GM12878 (cell line): Measurements from ENCODE around the gene BTBD9. TPM values are rescaled to one million over a fixed set of nuclear protein-coding genes. Genes with fewer than 3 reads are reported as not detected.
A peak's percentile ranks its signal among the peaks of the same experiment; 100 is the strongest.

Source experiments
- ATAC-seq: fragments of 200-7000 bp; cut with Tn5 transposase; 3 replicates; pipeline ENCODE4 v1.9.1; 2020; ENCODE audit warnings: mild to moderate bottlenecking, moderate library complexity
- BruUV-seq: library from RNA; stranded (reverse); fragments of 400-500 nt; replicated peaks from 2 replicates; lab custom pipeline; 2021; lab: Mats Ljungman, UMichigan
- CTCF ChIA-PET: fragments of 300-600 bp; sonication (Branson Sonifier 250); formaldehyde crosslinking; extraction: SDS; loops from one replicate; lab custom pipeline; 2021; ENCODE audit warnings: inconsistent platforms; lab: Yijun Ruan, JAX
- POLR2A ChIA-PET: fragments of 350-600 bp; formaldehyde crosslinking; extraction: SDS; loops from one replicate; lab custom pipeline; 2021; ENCODE audit warnings: inconsistent platforms; lab: Charles Lee
- RAD21 ChIA-PET: fragments of 300-600 bp; sonication (Branson Sonifier 250); formaldehyde crosslinking; loops from one replicate; lab custom pipeline; 2023; ENCODE audit warnings: antibody characterized with exemption; ENCODE audit not compliant: unreplicated experiment; lab: Charles Lee
- SMC1A ChIA-PET: fragments of 300-600 bp; sonication (Branson Sonifier 250); formaldehyde crosslinking; loops from one replicate; lab custom pipeline; 2023; ENCODE audit not compliant: unreplicated experiment, uncharacterized antibody; lab: Charles Lee
- DNase-seq: peaks from one replicate; pipeline ENCODE4 v3.0.0-alpha.2; 2011; ENCODE audit warnings: low read depth, low spot score
- FAIRE-seq: peaks from 3 replicates; lab custom pipeline; 2011; peaks lifted over from hg19 to GRCh38; lab: Jason Lieb, UNC
- H2AFZ ChIP-seq: 2 replicates; pipeline ENCODE4 v1.6.0; 2011; ENCODE audit warnings: low read depth, low read length, control low read depth; ENCODE audit not compliant: control insufficient read depth
- H3K27ac ChIP-seq: 2 replicates; pipeline ENCODE4 v1.5.1; 2011; ENCODE audit warnings: control low read depth; ENCODE audit not compliant: control insufficient read depth, insufficient read depth
- H3K27me3 ChIP-seq, 2 experiments: replicated peaks in 1 of 2; 2 replicates each; pipeline versions ENCODE4 v1.6.0 to v1.6.1; 2011; ENCODE audit warnings: low read length in 1 of 2; ENCODE audit not compliant: control insufficient read depth in 2 of 2, insufficient read depth in 2 of 2
- H3K36me3 ChIP-seq, 2 experiments: 2 replicates each; pipeline ENCODE4 v1.5.1; 2011; ENCODE audit warnings: low read length in 1 of 2; ENCODE audit not compliant: control insufficient read depth in 2 of 2, insufficient read depth in 2 of 2
- H3K4me1 ChIP-seq: 2 replicates; pipeline ENCODE4 v1.6.1; 2011; ENCODE audit warnings: mild to moderate bottlenecking, low read length, moderate library complexity, mixed read lengths; ENCODE audit not compliant: control insufficient read depth, insufficient read depth
- H3K4me2 ChIP-seq: 2 replicates; pipeline ENCODE4 v1.6.0; 2011; ENCODE audit warnings: control low read depth; ENCODE audit not compliant: control insufficient read depth, insufficient read depth
- H3K4me3 ChIP-seq: fragments of 200-600 bp; sonication (generic); 2 replicates; pipeline ENCODE4 v1.5.1; 2016
- H3K79me2 ChIP-seq: 2 replicates; pipeline ENCODE4 v1.6.0; 2011; ENCODE audit warnings: low read length; ENCODE audit not compliant: control insufficient read depth, insufficient read depth
- H3K9ac ChIP-seq: 2 replicates; pipeline ENCODE4 v1.8.0; 2011; ENCODE audit warnings: low read length, control low read depth, mixed read lengths; ENCODE audit not compliant: control insufficient read depth, insufficient read depth
- H3K9me3 ChIP-seq: replicated peaks from 3 replicates; pipeline ENCODE4 v1.5.1; 2011; ENCODE audit warnings: mild to moderate bottlenecking, low read length; ENCODE audit not compliant: control insufficient read depth, insufficient read depth
- H4K20me1 ChIP-seq: 2 replicates; pipeline ENCODE4 v1.6.0; 2011; ENCODE audit not compliant: control insufficient read depth, insufficient read depth
- MEF2A ChIP-seq: IDR thresholded peaks from 2 replicates; pipeline ENCODE4 v1.6.1; 2011; ENCODE audit warnings: low read depth, mild to moderate bottlenecking, low read length, moderate library complexity; ENCODE audit not compliant: insufficient read depth
- MTA2 ChIP-seq: fragments of 450-650 bp; IDR thresholded peaks from 2 replicates; pipeline ENCODE4 v1.6.1; 2016; ENCODE audit warnings: low read depth, mild to moderate bottlenecking, moderate library complexity
- POLR2AphosphoS5 ChIP-seq: IDR thresholded peaks from 2 replicates; pipeline ENCODE4 v1.6.1; 2011; ENCODE audit warnings: mild to moderate bottlenecking, low read length, inconsistent platforms
- SMAD1 ChIP-seq: fragments of 450-650 bp; IDR thresholded peaks from 2 replicates; pipeline ENCODE4 v1.6.1; 2018; ENCODE audit warnings: mild to moderate bottlenecking, low read depth; ENCODE audit not compliant: partially characterized antibody
- WGBS: methylation state at CpG from one replicate; pipeline ENCODE4 v1.1.6; 2016; ENCODE audit warnings: low lambda C conversion rate; ENCODE audit not compliant: insufficient replicate concordance, insufficient coverage; ENCODE audit errors: missing lambda C conversion rate; 5-methylcytosine and 5-hydroxymethylcytosine counted together
- in situ Hi-C: fragments of 300-500 bp; cut with MboI; formaldehyde crosslinking; loops from 9 replicates; pipeline ENCODE4 v1.14.3; 2018; ENCODE audit warnings: mixed read lengths
- intact Hi-C: fragments of 100-400 bp; cut with micrococcal nuclease; formaldehyde crosslinking; loops from one replicate; pipeline ENCODE4 v1.14.2; 2022; ENCODE audit not compliant: unreplicated experiment
- polyA plus RNA-seq, 11 experiments: library from polyadenylated mRNA; depleted of rRNA in 4 of 11; unstranded in 6 of 11; stranded (reverse) in 5 of 11; fragments of >200 nt; fragmentation: Nextera tagmentation in 4 of 11; fragmentation: Illumina TruSeq in 1 of 11; extraction: Ambion mirVana in 4 of 11; extraction: Trizol in 1 of 11; gene quantifications; 1 replicate in 1 of 11; 2 replicates in 10 of 11; pipeline versions ENCODE4 v1.2.1 to v1.2.3, GENCODE V29; 2011 to 2016; ENCODE audit warnings: inconsistent platforms in 2 of 11, missing spikeins in 2 of 11, low read depth in 1 of 11
- total RNA-seq, 4 experiments: library from RNA; depleted of rRNA in 3 of 4; stranded (reverse); fragments of >200 nt in 3 of 4; fragmentation: Illumina TruSeq in 1 of 4; extraction: Trizol in 1 of 4; gene quantifications; 2 replicates each; pipeline versions ENCODE4 v1.2.1 to v1.2.3, GENCODE V29; 2013 to 2021
- TF ChIP-seq, protein P1 (sequence below): fragments of 450-650 bp; formaldehyde crosslinking; IDR thresholded peaks from 2 replicates; pipeline ENCODE4 v1.5.0; 2022; ENCODE audit warnings: mild to moderate bottlenecking, missing genetic modification characterization
- TF ChIP-seq, protein P2 (sequence below): fragments of 450-650 bp; IDR thresholded peaks from 2 replicates; pipeline ENCODE4 v1.6.1; 2018; ENCODE audit warnings: mild to moderate bottlenecking, low read depth, moderate library complexity; ENCODE audit not compliant: partially characterized antibody
- TF ChIP-seq, protein P3 (sequence below): fragments of 450-650 bp; formaldehyde crosslinking; IDR thresholded peaks from 2 replicates; pipeline ENCODE4 v1.4.0; 2022; ENCODE audit warnings: mild to moderate bottlenecking, moderate library complexity

Gene BTBD9
- total and polyA plus RNA-seq, 10 of the 15 experiments (the other 5 are each of a cell fraction or from before 2014, with no cell fraction given), result 0.22 to 8.6 (median 4.6) TPM

DNA sequence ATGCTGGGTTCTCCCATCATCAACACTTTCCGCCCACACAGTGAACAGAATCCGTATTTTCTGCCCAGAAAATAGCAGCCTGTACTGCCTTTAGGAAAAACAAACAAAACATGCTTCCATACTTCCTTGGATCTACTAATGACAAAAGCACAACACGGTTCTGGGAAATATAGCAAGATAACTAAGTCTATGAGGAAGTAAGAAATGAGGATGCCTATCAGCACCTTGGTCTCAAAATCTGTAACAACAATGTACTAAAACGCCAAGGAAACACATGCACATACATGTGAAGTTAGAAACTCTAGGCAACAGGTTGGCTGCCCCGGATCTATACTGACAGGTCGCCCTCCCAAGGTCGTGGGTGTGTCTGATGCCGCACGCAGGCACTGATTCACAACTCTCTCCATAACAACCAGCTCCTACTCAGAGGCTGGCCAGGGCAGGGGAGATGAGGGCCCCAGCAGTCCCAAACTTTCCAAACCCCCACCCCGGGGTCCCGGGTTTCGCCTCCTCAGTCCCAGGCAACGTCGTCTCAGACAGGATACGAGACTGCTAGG, 710 bp downstream of the BTBD9 start:
- SMC1A ChIA-PET, result no interaction called here
- Histone ChIP-seq H4K20me1 (no peaks in the 10 kb centered on the region), H3K27me3 (no peaks in the 10 kb centered on the region), H3K27ac (peak overlapping the region; percentile 73), H3K79me2 (no peaks in the 10 kb centered on the region; the same call in none of the 2 replicates), H3K4me2 (peak overlapping the region; percentile 85), H3K36me3 (no peaks in the 10 kb centered on the region), H3K4me1 (peaks cover 6% of the 10 kb centered on the region; the same call in 1 of the 2 replicates), H3K9ac (peak overlapping the region; percentile 66), H3K4me3 (peak overlapping the region; percentile 89), H2AFZ (peak overlapping the region; percentile 96), H3K9me3 (no peaks in the 10 kb centered on the region)
- DNase-seq (no peak), ATAC-seq (peak; percentile 73), FAIRE-seq (peak; percentile 44)
- CTCF ChIA-PET, result no interaction called here
- intact Hi-C loops, result no loop called here
- in situ Hi-C loops, result no loop called here
- POLR2A ChIA-PET, result interaction anchor here (0.6 to 0.7 kb wide), 4 partner anchors 70 to 1091 kb away, joined by 3 to 6 read pairs (median 4); no protein-coding TSS in a partner anchor
- no TSS peak for BruUV-seq
- RAD21 ChIA-PET, result interaction anchor here (0.6 to 1.7 kb wide), 4 partner anchors 49 to 565 kb away, joined by 3 to 6 read pairs (median 4); no protein-coding TSS in a partner anchor
- 5% methylated on average over 15 of the region's 15 CpGs for WGBS
- TF ChIP-seq, protein P1, sequence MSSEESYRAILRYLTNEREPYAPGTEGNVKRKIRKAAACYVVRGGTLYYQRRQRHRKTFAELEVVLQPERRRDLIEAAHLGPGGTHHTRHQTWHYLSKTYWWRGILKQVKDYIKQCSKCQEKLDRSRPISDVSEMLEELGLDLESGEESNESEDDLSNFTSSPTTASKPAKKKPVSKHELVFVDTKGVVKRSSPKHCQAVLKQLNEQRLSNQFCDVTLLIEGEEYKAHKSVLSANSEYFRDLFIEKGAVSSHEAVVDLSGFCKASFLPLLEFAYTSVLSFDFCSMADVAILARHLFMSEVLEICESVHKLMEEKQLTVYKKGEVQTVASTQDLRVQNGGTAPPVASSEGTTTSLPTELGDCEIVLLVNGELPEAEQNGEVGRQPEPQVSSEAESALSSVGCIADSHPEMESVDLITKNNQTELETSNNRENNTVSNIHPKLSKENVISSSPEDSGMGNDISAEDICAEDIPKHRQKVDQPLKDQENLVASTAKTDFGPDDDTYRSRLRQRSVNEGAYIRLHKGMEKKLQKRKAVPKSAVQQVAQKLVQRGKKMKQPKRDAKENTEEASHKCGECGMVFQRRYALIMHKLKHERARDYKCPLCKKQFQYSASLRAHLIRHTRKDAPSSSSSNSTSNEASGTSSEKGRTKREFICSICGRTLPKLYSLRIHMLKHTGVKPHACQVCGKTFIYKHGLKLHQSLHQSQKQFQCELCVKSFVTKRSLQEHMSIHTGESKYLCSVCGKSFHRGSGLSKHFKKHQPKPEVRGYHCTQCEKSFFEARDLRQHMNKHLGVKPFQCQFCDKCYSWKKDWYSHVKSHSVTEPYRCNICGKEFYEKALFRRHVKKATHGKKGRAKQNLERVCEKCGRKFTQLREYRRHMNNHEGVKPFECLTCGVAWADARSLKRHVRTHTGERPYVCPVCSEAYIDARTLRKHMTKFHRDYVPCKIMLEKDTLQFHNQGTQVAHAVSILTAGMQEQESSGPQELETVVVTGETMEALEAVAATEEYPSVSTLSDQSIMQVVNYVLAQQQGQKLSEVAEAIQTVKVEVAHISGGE (CRISPR knock-in tag), result no peak
- TF ChIP-seq MTA2 (peak; percentile 22; the same call in 1 of the 2 replicates), MEF2A (no peak), SMAD1 (no peak), POLR2AphosphoS5 (no peak; the same call in 1 of the 2 replicates)
- TF ChIP-seq, protein P2, sequence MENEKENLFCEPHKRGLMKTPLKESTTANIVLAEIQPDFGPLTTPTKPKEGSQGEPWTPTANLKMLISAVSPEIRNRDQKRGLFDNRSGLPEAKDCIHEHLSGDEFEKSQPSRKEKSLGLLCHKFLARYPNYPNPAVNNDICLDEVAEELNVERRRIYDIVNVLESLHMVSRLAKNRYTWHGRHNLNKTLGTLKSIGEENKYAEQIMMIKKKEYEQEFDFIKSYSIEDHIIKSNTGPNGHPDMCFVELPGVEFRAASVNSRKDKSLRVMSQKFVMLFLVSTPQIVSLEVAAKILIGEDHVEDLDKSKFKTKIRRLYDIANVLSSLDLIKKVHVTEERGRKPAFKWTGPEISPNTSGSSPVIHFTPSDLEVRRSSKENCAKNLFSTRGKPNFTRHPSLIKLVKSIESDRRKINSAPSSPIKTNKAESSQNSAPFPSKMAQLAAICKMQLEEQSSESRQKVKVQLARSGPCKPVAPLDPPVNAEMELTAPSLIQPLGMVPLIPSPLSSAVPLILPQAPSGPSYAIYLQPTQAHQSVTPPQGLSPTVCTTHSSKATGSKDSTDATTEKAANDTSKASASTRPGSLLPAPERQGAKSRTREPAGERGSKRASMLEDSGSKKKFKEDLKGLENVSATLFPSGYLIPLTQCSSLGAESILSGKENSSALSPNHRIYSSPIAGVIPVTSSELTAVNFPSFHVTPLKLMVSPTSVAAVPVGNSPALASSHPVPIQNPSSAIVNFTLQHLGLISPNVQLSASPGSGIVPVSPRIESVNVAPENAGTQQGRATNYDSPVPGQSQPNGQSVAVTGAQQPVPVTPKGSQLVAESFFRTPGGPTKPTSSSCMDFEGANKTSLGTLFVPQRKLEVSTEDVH, result no peak
- TF ChIP-seq, protein P3, sequence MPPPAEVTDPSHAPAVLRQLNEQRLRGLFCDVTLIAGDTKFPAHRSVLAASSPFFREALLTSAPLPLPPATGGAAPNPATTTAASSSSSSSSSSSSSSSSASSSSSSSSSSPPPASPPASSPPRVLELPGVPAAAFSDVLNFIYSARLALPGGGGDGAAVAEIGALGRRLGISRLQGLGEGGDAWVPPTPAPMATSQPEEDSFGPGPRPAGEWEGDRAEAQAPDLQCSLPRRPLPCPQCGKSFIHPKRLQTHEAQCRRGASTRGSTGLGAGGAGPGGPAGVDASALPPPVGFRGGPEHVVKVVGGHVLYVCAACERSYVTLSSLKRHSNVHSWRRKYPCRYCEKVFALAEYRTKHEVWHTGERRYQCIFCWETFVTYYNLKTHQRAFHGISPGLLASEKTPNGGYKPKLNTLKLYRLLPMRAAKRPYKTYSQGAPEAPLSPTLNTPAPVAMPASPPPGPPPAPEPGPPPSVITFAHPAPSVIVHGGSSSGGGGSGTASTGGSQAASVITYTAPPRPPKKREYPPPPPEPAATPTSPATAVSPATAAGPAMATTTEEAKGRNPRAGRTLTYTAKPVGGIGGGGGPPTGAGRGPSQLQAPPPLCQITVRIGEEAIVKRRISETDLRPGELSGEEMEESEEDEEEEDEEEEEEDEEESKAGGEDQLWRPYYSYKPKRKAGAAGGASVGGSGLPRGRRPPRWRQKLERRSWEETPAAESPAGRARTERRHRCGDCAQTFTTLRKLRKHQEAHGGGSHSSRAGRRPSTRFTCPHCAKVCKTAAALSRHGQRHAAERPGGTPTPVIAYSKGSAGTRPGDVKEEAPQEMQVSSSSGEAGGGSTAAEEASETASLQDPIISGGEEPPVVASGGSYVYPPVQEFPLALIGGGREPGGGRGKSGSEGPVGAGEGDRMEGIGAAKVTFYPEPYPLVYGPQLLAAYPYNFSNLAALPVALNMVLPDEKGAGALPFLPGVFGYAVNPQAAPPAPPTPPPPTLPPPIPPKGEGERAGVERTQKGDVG (CRISPR knock-in tag), result no peak
